GM12873 (cell line): ENCODE data around the gene TGM4.

ENCODE experiments used
- CTCF ChIP-seq: IDR thresholded peaks from 2 replicates; pipeline ENCODE4 v1.5.1; 2012; ENCODE audit warnings: low read depth, mild to moderate bottlenecking, moderate library complexity, low read length, control low read depth; ENCODE audit not compliant: insufficient read depth; ENCODE audit errors: missing control alignments

Gene TGM4

DNA sequence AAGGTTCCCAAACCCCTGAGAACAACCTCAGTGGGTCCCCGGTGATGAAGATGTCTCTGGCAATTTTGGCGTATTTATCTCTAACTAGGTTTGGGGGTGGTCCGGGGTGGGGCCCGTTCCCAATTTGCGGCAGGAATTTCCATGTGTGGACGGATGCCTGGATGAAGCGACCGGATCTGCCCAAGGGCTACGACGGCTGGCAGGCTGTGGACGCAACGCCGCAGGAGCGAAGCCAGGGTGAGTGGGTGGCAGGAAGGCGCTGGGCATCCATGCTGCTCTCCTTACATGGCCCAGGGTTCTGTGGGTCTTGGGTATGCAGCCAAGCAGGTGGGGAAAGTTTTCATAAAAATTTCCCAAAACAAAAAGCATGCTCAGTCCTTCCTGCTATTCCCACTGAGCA is 29.3 kb downstream of the TGM4 start:
- TF ChIP-seq CTCF: no peak

DNA sequence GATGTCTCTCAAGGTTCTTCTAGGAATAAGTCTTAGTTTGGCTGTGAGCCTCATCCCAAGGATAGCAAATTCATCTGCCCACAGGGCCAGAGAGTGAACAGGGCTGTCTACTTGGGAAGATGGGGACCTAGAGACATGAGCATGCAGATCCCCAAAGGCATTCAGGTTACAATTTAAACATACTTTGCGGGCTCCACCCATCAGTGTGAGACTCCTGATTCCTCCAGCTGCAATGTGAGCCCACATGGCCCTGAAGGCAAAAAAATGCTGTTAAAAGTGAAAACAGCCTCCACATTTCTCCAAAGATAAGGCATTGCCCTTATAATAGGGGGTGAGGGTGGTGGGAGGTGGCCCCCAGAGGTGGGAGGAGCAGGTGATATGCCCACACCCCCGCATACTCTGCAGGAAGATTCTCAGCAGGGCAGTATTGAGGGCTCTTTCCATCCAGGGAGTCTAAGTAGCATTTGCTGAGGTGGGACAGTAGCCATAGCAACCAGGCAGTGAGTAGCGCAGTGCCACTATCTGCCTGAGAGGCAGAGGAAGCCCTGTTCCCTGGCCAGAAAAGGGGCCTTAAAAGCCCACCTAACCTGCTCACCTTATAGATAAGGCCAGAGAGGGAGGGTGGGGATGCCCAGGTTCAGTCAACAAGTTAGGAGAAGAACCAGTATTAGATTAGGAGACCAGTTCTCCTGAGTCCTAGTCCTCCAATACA is 31.2 kb downstream of the TGM4 start:
- TF ChIP-seq CTCF: no peak

DNA sequence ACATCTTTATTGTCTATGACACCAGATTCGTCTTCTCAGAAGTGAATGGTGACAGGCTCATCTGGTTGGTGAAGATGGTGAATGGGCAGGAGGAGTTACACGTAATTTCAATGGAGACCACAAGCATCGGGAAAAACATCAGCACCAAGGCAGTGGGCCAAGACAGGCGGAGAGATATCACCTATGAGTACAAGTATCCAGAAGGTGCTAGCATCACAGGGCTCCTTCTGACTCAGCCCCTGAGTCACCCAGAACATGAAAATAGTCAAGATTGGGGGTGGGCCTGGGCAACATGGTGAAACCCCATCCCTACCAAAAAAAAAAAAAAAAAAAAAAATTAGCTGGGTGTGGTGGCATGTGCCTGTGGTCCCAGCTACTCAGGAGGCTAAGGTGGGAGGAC is 32.6 kb downstream of the TGM4 start:
- TF ChIP-seq CTCF: no peak

GRCh38 chr3:44907612-44908011 is 33.2 kb downstream of the TGM4 start:
- no peak for TF ChIP-seq CTCF

GRCh38 chr3:44909063-44909462 is 34.7 kb downstream of the TGM4 start:
- TF ChIP-seq CTCF: no peak

- no peak for TF ChIP-seq CTCF
Measured at GRCh38 chr3:44910693-44911092, 36.3 kb downstream of the TGM4 start.

GRCh38 chr3:44913868-44914468 is 39.6 kb downstream of the TGM4 start:
- peak; percentile 93 for TF ChIP-seq CTCF
